Right ventricle myocardium inferior (tissue), 1 donor: ENCODE measurements around the gene PRAMEF1. TPM values are rescaled to one million over a fixed set of nuclear protein-coding genes. Genes with fewer than 3 reads are reported as not detected.

ENCODE experiments used
- total RNA-seq: library from RNA; stranded (reverse); fragmentation: NEBNext Ultra II Directional; extraction: Animal tissue kit (Norgen Biotek cat#: 25700); gene quantifications from one replicate; pipeline ENCODE4 v1.2.1, GENCODE V29; 2021
- donor health status: DM: no; HTN: yes; CAD: no; lungs with severe emphysema.

The PRAMEF1 gene
- total RNA-seq, 1 donor from 2014 or later, result not detected

Other genes with a start within 250 kb of the PRAMEF1 start
- gene DHRS3, start 173.2 kb upstream of the PRAMEF1 start, total RNA-seq, result 81.0 TPM
- gene AADACL4, start 147.3 kb upstream of the PRAMEF1 start, total RNA-seq, result not detected
- gene AADACL3, start 75.3 kb upstream of the PRAMEF1 start, total RNA-seq, result not detected
- gene CFAP107, start 45.2 kb upstream of the PRAMEF1 start, total RNA-seq, result not detected
- gene PRAMEF12, start 17.7 kb upstream of the PRAMEF1 start, total RNA-seq, result not detected
- gene PRAMEF11, start 40.0 kb downstream of the PRAMEF1 start, total RNA-seq, result not detected
- not detected for gene HNRNPCL1, start 57.3 kb downstream of the PRAMEF1 start, total RNA-seq
- gene PRAMEF2, start 65.7 kb downstream of the PRAMEF1 start, total RNA-seq, result not detected
- not detected for gene PRAMEF4, start 94.8 kb downstream of the PRAMEF1 start, total RNA-seq
- not detected for gene PRAMEF10, start 106.9 kb downstream of the PRAMEF1 start, total RNA-seq
- gene PRAMEF7, start 125.2 kb downstream of the PRAMEF1 start, total RNA-seq, result not detected
- not detected for gene PRAMEF6, start 156.2 kb downstream of the PRAMEF1 start, total RNA-seq